ENCODE results near the gene PSTPIP1. TPM values are rescaled to one million over a fixed set of nuclear protein-coding genes. Genes with fewer than 3 reads are reported as not detected.

The PSTPIP1 gene
- total and polyA plus RNA-seq, 2 of the 8 experiments (the other 6 are each of a cell fraction or from before 2014, with no cell fraction given) = 1.6 to 1.8 TPM

- TF ChIP-seq POLR2A (IDR thresholded peaks at IDR 0.05; ENCODE audit: control extremely low read depth in 1 of 2, low read depth in 2 of 2, low read length in 2 of 2) (no peak), TAF7 (optimal IDR thresholded peaks at IDR 0.05; ENCODE audit: borderline replicate concordance, low read depth, low read length) (no peak), GABPA (IDR thresholded peaks at IDR 0.05; ENCODE audit: borderline replicate concordance, insufficient read depth, low read length) (no peak)
- TF ChIP-seq, protein P1, sequence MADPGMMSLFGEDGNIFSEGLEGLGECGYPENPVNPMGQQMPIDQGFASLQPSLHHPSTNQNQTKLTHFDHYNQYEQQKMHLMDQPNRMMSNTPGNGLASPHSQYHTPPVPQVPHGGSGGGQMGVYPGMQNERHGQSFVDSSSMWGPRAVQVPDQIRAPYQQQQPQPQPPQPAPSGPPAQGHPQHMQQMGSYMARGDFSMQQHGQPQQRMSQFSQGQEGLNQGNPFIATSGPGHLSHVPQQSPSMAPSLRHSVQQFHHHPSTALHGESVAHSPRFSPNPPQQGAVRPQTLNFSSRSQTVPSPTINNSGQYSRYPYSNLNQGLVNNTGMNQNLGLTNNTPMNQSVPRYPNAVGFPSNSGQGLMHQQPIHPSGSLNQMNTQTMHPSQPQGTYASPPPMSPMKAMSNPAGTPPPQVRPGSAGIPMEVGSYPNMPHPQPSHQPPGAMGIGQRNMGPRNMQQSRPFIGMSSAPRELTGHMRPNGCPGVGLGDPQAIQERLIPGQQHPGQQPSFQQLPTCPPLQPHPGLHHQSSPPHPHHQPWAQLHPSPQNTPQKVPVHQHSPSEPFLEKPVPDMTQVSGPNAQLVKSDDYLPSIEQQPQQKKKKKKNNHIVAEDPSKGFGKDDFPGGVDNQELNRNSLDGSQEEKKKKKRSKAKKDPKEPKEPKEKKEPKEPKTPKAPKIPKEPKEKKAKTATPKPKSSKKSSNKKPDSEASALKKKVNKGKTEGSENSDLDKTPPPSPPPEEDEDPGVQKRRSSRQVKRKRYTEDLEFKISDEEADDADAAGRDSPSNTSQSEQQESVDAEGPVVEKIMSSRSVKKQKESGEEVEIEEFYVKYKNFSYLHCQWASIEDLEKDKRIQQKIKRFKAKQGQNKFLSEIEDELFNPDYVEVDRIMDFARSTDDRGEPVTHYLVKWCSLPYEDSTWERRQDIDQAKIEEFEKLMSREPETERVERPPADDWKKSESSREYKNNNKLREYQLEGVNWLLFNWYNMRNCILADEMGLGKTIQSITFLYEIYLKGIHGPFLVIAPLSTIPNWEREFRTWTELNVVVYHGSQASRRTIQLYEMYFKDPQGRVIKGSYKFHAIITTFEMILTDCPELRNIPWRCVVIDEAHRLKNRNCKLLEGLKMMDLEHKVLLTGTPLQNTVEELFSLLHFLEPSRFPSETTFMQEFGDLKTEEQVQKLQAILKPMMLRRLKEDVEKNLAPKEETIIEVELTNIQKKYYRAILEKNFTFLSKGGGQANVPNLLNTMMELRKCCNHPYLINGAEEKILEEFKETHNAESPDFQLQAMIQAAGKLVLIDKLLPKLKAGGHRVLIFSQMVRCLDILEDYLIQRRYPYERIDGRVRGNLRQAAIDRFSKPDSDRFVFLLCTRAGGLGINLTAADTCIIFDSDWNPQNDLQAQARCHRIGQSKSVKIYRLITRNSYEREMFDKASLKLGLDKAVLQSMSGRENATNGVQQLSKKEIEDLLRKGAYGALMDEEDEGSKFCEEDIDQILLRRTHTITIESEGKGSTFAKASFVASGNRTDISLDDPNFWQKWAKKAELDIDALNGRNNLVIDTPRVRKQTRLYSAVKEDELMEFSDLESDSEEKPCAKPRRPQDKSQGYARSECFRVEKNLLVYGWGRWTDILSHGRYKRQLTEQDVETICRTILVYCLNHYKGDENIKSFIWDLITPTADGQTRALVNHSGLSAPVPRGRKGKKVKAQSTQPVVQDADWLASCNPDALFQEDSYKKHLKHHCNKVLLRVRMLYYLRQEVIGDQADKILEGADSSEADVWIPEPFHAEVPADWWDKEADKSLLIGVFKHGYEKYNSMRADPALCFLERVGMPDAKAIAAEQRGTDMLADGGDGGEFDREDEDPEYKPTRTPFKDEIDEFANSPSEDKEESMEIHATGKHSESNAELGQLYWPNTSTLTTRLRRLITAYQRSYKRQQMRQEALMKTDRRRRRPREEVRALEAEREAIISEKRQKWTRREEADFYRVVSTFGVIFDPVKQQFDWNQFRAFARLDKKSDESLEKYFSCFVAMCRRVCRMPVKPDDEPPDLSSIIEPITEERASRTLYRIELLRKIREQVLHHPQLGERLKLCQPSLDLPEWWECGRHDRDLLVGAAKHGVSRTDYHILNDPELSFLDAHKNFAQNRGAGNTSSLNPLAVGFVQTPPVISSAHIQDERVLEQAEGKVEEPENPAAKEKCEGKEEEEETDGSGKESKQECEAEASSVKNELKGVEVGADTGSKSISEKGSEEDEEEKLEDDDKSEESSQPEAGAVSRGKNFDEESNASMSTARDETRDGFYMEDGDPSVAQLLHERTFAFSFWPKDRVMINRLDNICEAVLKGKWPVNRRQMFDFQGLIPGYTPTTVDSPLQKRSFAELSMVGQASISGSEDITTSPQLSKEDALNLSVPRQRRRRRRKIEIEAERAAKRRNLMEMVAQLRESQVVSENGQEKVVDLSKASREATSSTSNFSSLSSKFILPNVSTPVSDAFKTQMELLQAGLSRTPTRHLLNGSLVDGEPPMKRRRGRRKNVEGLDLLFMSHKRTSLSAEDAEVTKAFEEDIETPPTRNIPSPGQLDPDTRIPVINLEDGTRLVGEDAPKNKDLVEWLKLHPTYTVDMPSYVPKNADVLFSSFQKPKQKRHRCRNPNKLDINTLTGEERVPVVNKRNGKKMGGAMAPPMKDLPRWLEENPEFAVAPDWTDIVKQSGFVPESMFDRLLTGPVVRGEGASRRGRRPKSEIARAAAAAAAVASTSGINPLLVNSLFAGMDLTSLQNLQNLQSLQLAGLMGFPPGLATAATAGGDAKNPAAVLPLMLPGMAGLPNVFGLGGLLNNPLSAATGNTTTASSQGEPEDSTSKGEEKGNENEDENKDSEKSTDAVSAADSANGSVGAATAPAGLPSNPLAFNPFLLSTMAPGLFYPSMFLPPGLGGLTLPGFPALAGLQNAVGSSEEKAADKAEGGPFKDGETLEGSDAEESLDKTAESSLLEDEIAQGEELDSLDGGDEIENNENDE (IDR thresholded peaks at IDR 0.05; ENCODE audit: insufficient replicate concordance, low read length) = no peak
Measured at GRCh38 chr15:77074350-77074749, 79.4 kb downstream of the PSTPIP1 start (continued).
